AG04450 (cell line): Measurements from ENCODE around the gene THEMIS2. TPM values are rescaled to one million over a fixed set of nuclear protein-coding genes. Genes with fewer than 3 reads are reported as not detected.

Experiments
- CTCF ChIA-PET: fragments of 300-600, 350-600 bp; formaldehyde crosslinking; extraction: SDS; loops from one replicate; lab custom pipeline; 2022; ENCODE audit warnings: antibody characterized with exemption, inconsistent platforms; lab: Charles Lee
- POLR2A ChIA-PET: fragments of 350-600 bp; formaldehyde crosslinking; extraction: SDS; loops from one replicate; lab custom pipeline; 2021; ENCODE audit warnings: antibody characterized with exemption, inconsistent platforms; lab: Yijun Ruan, JAX
- DNase-seq: peaks from one replicate; pipeline ENCODE4 v3.0.0-alpha.2; 2011; ENCODE audit warnings: low read depth, low spot score
- H3K27ac ChIP-seq: one replicate; pipeline ENCODE4 v1.5.1; 2012; ENCODE audit warnings: low read depth, low read length, control low read depth
- H3K27me3 ChIP-seq: one replicate; pipeline ENCODE4 v1.6.0; 2012; ENCODE audit warnings: low read length; ENCODE audit not compliant: control insufficient read depth, insufficient read depth
- H3K4me3 ChIP-seq: 2 replicates; pipeline ENCODE4 v1.5.1; 2011; ENCODE audit warnings: mild to moderate bottlenecking, low read depth, low read length, control low read depth
- H3K9me3 ChIP-seq: 2 replicates; pipeline ENCODE4 v1.5.1; 2012; ENCODE audit warnings: low read length; ENCODE audit not compliant: control insufficient read depth, insufficient read depth
- polyA plus RNA-seq: library from polyadenylated mRNA; depleted of rRNA; stranded (reverse); fragments of >200 nt; gene quantifications from 2 replicates; pipeline ENCODE4 v1.2.3, GENCODE V29; 2011
- TF ChIP-seq, protein P1 (sequence below): IDR thresholded peaks from 2 replicates; pipeline ENCODE4 v1.5.1; 2011; ENCODE audit warnings: low read depth, low read length, control low read depth, inconsistent platforms

THEMIS2 gene
- polyA plus RNA-seq, 1 experiment = 13.0 TPM

DNA sequence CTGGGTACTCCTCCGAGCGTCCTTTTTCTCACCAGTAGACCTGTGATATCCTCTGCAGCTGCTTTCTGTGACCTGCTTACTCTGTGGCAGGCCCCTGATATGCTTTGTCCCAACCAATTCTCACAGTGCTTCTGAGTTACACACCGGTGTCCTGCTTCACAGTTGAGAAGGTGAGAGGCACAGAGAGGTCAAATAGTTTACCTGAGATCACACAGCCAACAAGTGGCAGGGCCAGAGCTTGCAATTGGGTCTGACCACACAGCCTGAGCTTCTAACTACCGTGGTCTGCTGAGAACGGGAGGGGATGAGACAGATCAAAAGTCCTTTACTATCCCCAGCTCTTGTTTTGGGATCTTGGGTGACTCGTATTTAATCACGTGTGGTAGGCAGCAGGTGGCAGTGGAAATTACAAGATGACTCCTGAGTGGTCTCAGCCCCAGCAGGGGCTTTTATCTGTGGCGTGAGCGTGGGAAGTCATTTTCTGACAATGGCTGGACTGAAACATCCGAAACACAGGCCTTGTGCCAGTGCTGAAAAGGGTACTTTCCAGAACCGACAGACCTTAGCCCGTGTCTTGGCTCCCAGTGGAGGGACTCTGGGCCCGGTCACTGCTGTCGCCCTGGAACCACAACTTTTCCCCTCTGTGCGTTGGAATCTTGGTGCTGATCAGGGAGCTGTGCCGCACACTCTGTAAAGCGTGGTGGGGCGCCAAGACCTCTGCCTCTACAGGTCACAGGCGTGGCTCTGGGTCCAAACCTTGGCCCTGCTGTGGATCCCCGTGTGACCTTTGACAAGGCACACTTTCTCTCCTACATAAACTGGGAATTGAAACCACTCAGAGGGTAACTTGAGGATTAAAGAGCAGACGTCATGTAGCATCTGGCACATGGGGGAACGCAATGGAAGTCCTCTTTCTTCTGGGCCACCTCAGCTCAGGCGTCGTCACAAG, 11.9 kb downstream of the THEMIS2 start:
- Histone ChIP-seq H3K9me3 (no peaks in the 10 kb centered on the region; the same call in 1 of the 2 replicates), H3K27ac (no peak overlapping the region), H3K27me3 (no peaks in the 10 kb centered on the region), H3K4me3 (no peak overlapping the region)
- TF ChIP-seq, protein P1, sequence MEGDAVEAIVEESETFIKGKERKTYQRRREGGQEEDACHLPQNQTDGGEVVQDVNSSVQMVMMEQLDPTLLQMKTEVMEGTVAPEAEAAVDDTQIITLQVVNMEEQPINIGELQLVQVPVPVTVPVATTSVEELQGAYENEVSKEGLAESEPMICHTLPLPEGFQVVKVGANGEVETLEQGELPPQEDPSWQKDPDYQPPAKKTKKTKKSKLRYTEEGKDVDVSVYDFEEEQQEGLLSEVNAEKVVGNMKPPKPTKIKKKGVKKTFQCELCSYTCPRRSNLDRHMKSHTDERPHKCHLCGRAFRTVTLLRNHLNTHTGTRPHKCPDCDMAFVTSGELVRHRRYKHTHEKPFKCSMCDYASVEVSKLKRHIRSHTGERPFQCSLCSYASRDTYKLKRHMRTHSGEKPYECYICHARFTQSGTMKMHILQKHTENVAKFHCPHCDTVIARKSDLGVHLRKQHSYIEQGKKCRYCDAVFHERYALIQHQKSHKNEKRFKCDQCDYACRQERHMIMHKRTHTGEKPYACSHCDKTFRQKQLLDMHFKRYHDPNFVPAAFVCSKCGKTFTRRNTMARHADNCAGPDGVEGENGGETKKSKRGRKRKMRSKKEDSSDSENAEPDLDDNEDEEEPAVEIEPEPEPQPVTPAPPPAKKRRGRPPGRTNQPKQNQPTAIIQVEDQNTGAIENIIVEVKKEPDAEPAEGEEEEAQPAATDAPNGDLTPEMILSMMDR = no peak
- POLR2A ChIA-PET = interaction anchor here (1.2 kb wide), 1 partner anchor 9 kb away, joined by 3 read pairs; no protein-coding TSS in a partner anchor
- no peak for DNase-seq
- CTCF ChIA-PET = no interaction called here

DNA sequence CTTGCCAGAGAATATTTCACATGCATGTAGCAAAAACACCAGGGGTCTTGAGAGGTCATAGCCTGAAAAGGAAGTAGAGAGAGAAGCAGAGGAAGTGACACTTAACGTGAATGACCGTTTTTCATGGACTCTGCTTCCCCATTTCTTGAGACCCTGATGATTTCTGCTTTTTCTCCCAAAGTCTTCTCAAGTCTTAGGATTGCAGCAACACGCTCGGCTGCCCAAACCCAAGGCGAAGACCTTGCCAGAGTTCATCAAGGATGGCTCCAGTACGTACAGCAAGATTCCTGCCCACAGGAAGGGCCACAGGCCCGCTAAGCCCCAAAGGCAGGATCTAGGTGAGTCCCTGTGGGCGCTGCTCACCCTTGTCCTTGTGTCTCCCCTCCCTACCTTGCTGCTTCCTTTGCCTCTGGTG, 12.8 kb downstream of the THEMIS2 start:
- TF ChIP-seq, protein P1 = no peak
- Histone ChIP-seq H3K27ac (no peak overlapping the region), H3K27me3 (no peaks in the 10 kb centered on the region), H3K9me3 (no peaks in the 10 kb centered on the region; the same call in 1 of the 2 replicates), H3K4me3 (no peak overlapping the region)
- no peak for DNase-seq
- ChIA-PET CTCF (no interaction called here), POLR2A (interaction anchor here (1.2 kb wide), 1 partner anchor 10 kb away, joined by 3 read pairs; no protein-coding TSS in a partner anchor)

DNA sequence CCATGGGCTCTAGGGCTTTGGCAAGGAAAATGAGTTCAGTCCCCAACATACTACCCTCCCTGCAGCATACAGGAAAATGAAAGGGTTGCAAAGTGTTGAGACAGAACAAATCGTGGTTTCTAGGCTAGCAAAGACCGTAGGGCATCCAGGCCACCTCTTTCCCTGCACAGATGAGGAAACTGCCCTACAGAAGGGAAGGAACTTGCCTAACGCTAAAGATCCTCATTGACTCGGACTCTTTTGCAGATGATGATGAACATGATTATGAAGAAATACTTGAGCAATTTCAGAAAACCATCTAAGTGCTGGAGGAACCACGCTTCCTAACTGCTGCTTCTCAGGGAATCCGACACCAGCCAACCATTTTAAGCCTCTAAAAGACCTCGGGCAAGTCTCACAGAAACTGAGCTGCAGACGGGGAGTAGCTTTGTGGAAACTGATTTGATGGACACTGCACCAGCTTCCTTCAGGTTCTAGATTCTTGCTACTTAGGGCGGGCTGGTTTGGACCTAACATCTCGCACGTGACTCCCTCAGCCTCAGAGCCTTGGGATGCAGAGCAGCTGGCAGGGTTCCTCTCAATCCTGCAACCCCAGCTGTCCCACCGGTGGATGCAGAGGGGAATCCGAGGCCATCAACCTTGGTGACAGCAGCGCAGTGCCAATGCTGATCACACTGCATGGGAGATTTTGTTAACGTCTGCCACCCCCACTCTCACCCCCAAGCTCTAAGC, 13.4 kb downstream of the THEMIS2 start:
- CTCF ChIA-PET = no interaction called here
- TF ChIP-seq, protein P1 = no peak
- no peaks in the 10 kb centered on the region; the same call in 1 of the 2 replicates for H3K9me3 ChIP-seq

DNA sequence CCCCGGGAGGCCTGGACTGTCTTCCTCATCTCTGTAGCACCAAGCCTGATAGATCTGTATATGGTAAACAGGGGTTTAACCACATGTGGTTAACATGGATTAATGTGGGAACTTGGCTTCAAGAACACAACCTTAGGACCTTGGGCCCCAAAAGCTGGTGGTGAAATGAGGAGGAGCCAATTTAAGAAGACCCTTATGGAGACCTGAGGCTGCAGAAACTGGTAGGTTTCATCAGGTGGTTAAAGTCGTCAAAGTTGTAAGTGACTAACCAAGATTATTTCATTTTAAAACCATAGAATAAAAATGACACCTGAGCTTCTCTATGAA, 14.0 kb downstream of the THEMIS2 start:
- POLR2A ChIA-PET = interaction anchor here (0.5 kb wide), 1 partner anchor 627 kb away, joined by 5 read pairs; no protein-coding TSS in a partner anchor
- Histone ChIP-seq H3K9me3 (no peaks in the 10 kb centered on the region; the same call in 1 of the 2 replicates), H3K27me3 (no peaks in the 10 kb centered on the region), H3K27ac (no peak overlapping the region), H3K4me3 (no peak overlapping the region)
- DNase-seq = no peak
- TF ChIP-seq, protein P1 = no peak
- CTCF ChIA-PET = no interaction called here

More for the DNA sequence above, 13.4 kb downstream of the THEMIS2 start:
- Histone ChIP-seq H3K27me3 (no peaks in the 10 kb centered on the region), H3K27ac (no peak overlapping the region), H3K4me3 (no peak overlapping the region)
- DNase-seq = no peak
- POLR2A ChIA-PET = no interaction called here
